ENCODE data around the gene SLC1A2. TPM values are rescaled to one million over a fixed set of nuclear protein-coding genes. Genes with fewer than 3 reads are reported as not detected.

The SLC1A2 gene
- total and polyA plus RNA-seq, 2 donors (not counting 3 experiments of a cell fraction or from before 2014, with no cell fraction given): not detected

- H3K9me3 ChIP-seq (replicated peaks; ENCODE audit: control insufficient read depth, insufficient read depth, low read length): no peaks in the 10 kb centered on the region
- CTCF ChIA-PET: interaction anchor here (1.6 kb wide), 1 partner anchor 23 kb away, joined by 3 read pairs; no protein-coding TSS in a partner anchor
These were observed 157.3 kb downstream of the SLC1A2 start for GRCh38 chr11:35262056-35262455.

More at GRCh38 chr11:35262056-35262455, 157.3 kb downstream of the SLC1A2 start:
- Histone ChIP-seq H3K36me3 (ENCODE audit: control insufficient read depth in 2 of 2, extremely low read depth in 1 of 2, insufficient read depth in 2 of 2, low read length in 2 of 2) (no peaks in the 10 kb centered on the region), H4K20me1 (replicated peaks; ENCODE audit: control insufficient read depth, extremely low read depth, insufficient read depth, low read length) (no peaks in the 10 kb centered on the region), H2AFZ (ENCODE audit: low read depth, low read length) (no peak overlapping the region), H3K9ac (replicated peaks; ENCODE audit: extremely low read depth, insufficient read depth, low read length) (no peak overlapping the region), H3K4me3 (replicated peaks in 1 of 3; ENCODE audit: insufficient read depth in 1 of 3, low read depth in 1 of 3, low read length in 3 of 3) (no peak overlapping the region), H3K9me1 (replicated peaks; ENCODE audit: control insufficient read depth, extremely low read depth, insufficient read depth, low read length) (no peaks in the 10 kb centered on the region), H3K27me3 (ENCODE audit: control insufficient read depth in 2 of 2, insufficient read depth in 2 of 2, low read length in 2 of 2) (peaks cover 6 to 26% of the 10 kb centered on the region in 2 experiments), H3K79me2 (ENCODE audit: control insufficient read depth, insufficient read depth, low read length) (no peaks in the 10 kb centered on the region), H3K4me1 (ENCODE audit: control insufficient read depth, extremely low read depth, insufficient read depth, low read length) (no peaks in the 10 kb centered on the region), H3K27ac (ENCODE audit: insufficient read depth, low read depth, low read length) (no peak overlapping the region), H3K4me2 (ENCODE audit: insufficient read depth, low read length) (no peak overlapping the region)
- TF ChIP-seq JUN (IDR thresholded peaks at IDR 0.05; ENCODE audit: borderline replicate concordance, insufficient read depth, insufficient read length, low read depth): no peak
- no peak for TF ChIP-seq CTCF (IDR thresholded peaks at IDR 0.05; ENCODE audit: extremely low read depth in 1 of 2, insufficient read depth in 1 of 2, low read depth in 1 of 2, low read length in 2 of 2)
- no peak for TF ChIP-seq POLR2A (IDR thresholded peaks at IDR 0.05; ENCODE audit: low read depth, low read length)
- TF ChIP-seq MYC (IDR thresholded peaks at IDR 0.05; ENCODE audit: low read depth, low read length): no peak
- TF ChIP-seq EZH2 (IDR thresholded peaks at IDR 0.05; ENCODE audit: borderline replicate concordance, low read depth, low read length, severe bottlenecking): no peak
- TF ChIP-seq MAX (IDR thresholded peaks at IDR 0.05; ENCODE audit: insufficient read depth, insufficient read length): no peak
- TF ChIP-seq GATA2 (IDR thresholded peaks at IDR 0.05; ENCODE audit: insufficient read depth, insufficient read length, low read depth, low read length): no peak
- no peak for TF ChIP-seq FOS (IDR thresholded peaks at IDR 0.05; ENCODE audit: borderline replicate concordance, insufficient read depth, low read length)
- no peak for TF ChIP-seq POLR2AphosphoS5 (IDR thresholded peaks at IDR 0.05; ENCODE audit: insufficient read depth, low read depth, low read length)
- intact Hi-C loops (cut with micrococcal nuclease) (no loop called here), dilution Hi-C loops (cut with MboI; ENCODE audit: extremely low pct_ligation_motif_present, low sequenced_read_pairs) (no loop called here)
- FAIRE-seq (no peak), DNase-seq (ENCODE audit: low read depth, low spot score) (no peak)
- POLR2A ChIA-PET: no interaction called here
- BruUV-seq (replicated peaks): no TSS peak

All from endothelial cell of umbilical vein (primary cell).